ENCODE measurements around the gene SMTNL2.
A peak's percentile ranks its signal among the peaks of the same experiment; 100 is the strongest.
"Not testable (repeated sequence)": the region's sequence is repeated elsewhere in the genome, so short reads cannot be mapped to it uniquely, and the experiment has no call there.

Gene SMTNL2

GRCh38 chr17:4597975-4598374 lies 13.6 kb downstream of the SMTNL2 start:
- DNase-seq (ENCODE audit: low read depth, low spot score), result no peak

GRCh38 chr17:4598776-4599504 lies 14.6 kb downstream of the SMTNL2 start:
- no peak overlapping the region for H3K27ac ChIP-seq
- DNase-seq (ENCODE audit: low read depth, low spot score), result no peak

More at GRCh38 chr17:4597975-4598374, 13.6 kb downstream of the SMTNL2 start:
- no peak overlapping the region for H3K27ac ChIP-seq

- no peak for DNase-seq (ENCODE audit: low read depth, low spot score)
- H3K27ac ChIP-seq, result no peak overlapping the region
These were observed 15.4 kb downstream of the SMTNL2 start for GRCh38 chr17:4599505-4600281.

GRCh38 chr17:4600563-4600962 lies 16.2 kb downstream of the SMTNL2 start:
- no peak overlapping the region for H3K27ac ChIP-seq
- no peak for DNase-seq (ENCODE audit: low read depth, low spot score)

GRCh38 chr17:4601326-4601725 lies 17.0 kb downstream of the SMTNL2 start:
- DNase-seq (ENCODE audit: low read depth, low spot score), result no peak
- no peak overlapping the region for H3K27ac ChIP-seq

- H3K27ac ChIP-seq, result no peak overlapping the region
- DNase-seq (ENCODE audit: low read depth, low spot score), result no peak
These were observed 17.7 kb downstream of the SMTNL2 start for GRCh38 chr17:4602041-4602440.

- no peak for DNase-seq (ENCODE audit: low read depth, low spot score)
- H3K27ac ChIP-seq, result no peak overlapping the region
These were observed 19.8 kb downstream of the SMTNL2 start for GRCh38 chr17:4604111-4604644.

- not testable (repeated sequence) for DNase-seq (ENCODE audit: low read depth, low spot score); H3K27ac ChIP-seq
These were observed 20.4 kb downstream of the SMTNL2 start for GRCh38 chr17:4604736-4605135.

- DNase-seq (ENCODE audit: low read depth, low spot score), result no peak
- H3K27ac ChIP-seq, result no peak overlapping the region
These were observed 21.5 kb downstream of the SMTNL2 start for GRCh38 chr17:4605826-4606225.

- H3K27ac ChIP-seq, result no peak overlapping the region
- DNase-seq (ENCODE audit: low read depth, low spot score), result no peak
These were observed 23.0 kb downstream of the SMTNL2 start for GRCh38 chr17:4607261-4607741.

GRCh38 chr17:4607773-4608187 lies 23.5 kb downstream of the SMTNL2 start:
- H3K27ac ChIP-seq, result no peak overlapping the region
- no peak for DNase-seq (ENCODE audit: low read depth, low spot score)

- no peak for DNase-seq (ENCODE audit: low read depth, low spot score)
These were observed 25.4 kb downstream of the SMTNL2 start for GRCh38 chr17:4609761-4610160.

GRCh38 chr17:4610162-4610561 lies 25.8 kb downstream of the SMTNL2 start:
- H3K27ac ChIP-seq, result no peak overlapping the region
- DNase-seq (ENCODE audit: low read depth, low spot score), result no peak

More at GRCh38 chr17:4609761-4610160, 25.4 kb downstream of the SMTNL2 start:
- no peak overlapping the region for H3K27ac ChIP-seq

GRCh38 chr17:4610656-4611055 lies 26.3 kb downstream of the SMTNL2 start:
- no peak overlapping the region for H3K27ac ChIP-seq
- DNase-seq (ENCODE audit: low read depth, low spot score), result no peak

GRCh38 chr17:4616476-4616875 lies 32.1 kb downstream of the SMTNL2 start:
- no peak for DNase-seq (ENCODE audit: low read depth, low spot score)
- no peak overlapping the region for H3K27ac ChIP-seq

- H3K27ac ChIP-seq, result no peak overlapping the region
- no peak for DNase-seq (ENCODE audit: low read depth, low spot score)
These were observed 32.8 kb downstream of the SMTNL2 start for GRCh38 chr17:4617090-4617489.

- no peak for DNase-seq (ENCODE audit: low read depth, low spot score)
- H3K27ac ChIP-seq, result no peak overlapping the region
These were observed 33.4 kb downstream of the SMTNL2 start for GRCh38 chr17:4617590-4618351.

- DNase-seq (ENCODE audit: low read depth, low spot score), result no peak
- no peak overlapping the region for H3K27ac ChIP-seq
These were observed 36.3 kb downstream of the SMTNL2 start for GRCh38 chr17:4620531-4621101.

- H3K27ac ChIP-seq, result no peak overlapping the region
- DNase-seq (ENCODE audit: low read depth, low spot score), result no peak
These were observed 38.0 kb downstream of the SMTNL2 start for GRCh38 chr17:4622375-4622774.

GRCh38 chr17:4623249-4623648 lies 38.9 kb downstream of the SMTNL2 start:
- DNase-seq (ENCODE audit: low read depth, low spot score), result peak; percentile 37
- no peak overlapping the region for H3K27ac ChIP-seq
